Ovary (tissue), 3 donors: ENCODE measurements around the gene BRD3.

Experiments used
- CTCF ChIP-seq, 3 donors: fragments of 450-650 bp in 2 of 3; fragments of 200-600 bp in 1 of 3; IDR thresholded peaks; one replicate each; pipeline versions ENCODE4 v1.5.1 to v1.8.0; 2016 to 2022; ENCODE audit warnings: antibody characterized with exemption in 3 of 3, mild to moderate bottlenecking in 1 of 3
- EP300 ChIP-seq: sonication (generic); formaldehyde crosslinking; IDR thresholded peaks from one replicate; pipeline ENCODE4 v1.6.1; 2017; ENCODE audit warnings: antibody characterized with exemption
- POLR2A ChIP-seq: fragments of 450-650 bp; IDR thresholded peaks from one replicate; pipeline ENCODE4 v1.6.1; 2017; ENCODE audit warnings: antibody characterized with exemption, mild to moderate bottlenecking, moderate library complexity
- donor health status: DM: no; HTN: no; CAD: no.

DNA sequence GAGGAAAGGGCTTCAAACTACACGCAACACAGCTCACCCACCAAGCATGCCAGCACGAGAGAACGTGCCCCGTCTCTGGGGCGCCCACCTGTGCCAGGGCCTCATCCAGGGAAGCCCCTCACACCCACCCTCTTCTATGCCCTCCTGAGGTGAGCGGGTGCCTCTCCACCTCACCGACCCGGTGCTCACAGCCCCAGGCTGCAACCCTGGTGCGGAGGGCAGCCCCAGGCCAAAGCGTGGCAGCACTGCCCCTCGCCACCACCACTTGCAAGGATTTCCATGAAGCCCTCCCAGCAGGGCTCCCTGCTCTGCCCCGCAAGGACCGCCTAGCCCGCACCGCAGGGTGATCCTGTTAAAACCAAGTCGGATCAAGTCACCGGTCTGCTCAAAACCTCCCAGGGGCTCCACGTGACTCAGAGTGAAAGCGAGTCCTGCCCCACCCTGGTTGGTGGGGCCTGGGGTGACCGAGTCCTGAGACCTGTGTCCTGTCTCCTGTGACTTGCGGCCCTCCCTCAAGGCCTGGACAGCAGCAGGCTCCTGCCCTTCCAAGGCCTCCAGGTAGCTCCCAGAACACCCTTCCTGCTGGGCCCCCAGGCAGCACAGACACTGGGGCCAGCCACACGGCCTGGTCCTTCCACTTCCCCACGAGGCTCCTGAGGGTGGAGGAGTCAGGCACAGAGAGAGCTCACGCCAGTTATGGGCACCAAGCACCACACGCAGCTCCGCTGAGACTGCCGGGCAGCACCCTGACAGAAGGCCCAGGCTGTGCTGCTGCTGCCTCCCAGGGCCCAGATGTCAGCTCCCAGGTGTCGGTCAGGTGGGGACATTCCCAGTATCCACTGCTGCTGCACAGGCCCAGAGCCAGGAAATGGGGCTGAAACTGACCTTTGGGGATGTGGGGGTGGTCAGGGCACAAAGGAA, 12.7 kb downstream of the BRD3 start:
- TF ChIP-seq CTCF (IDR thresholded peaks at IDR 0.05) (no peak), EP300 (no peak), POLR2A (no peak)
